Measurements from ENCODE around the gene METTL4. TPM values are rescaled to one million over a fixed set of nuclear protein-coding genes. Genes with fewer than 3 reads are reported as not detected.

Gene METTL4
- total and polyA plus RNA-seq, 2 of the 8 experiments (the other 6 are each of a cell fraction or from before 2014, with no cell fraction given) = 8.5 to 11.5 TPM

GRCh38 chr18:2618009-2618408 lies 46.7 kb upstream of the METTL4 start:
- FAIRE-seq = peak; percentile 13
- no peak for DNase-seq (ENCODE audit: low read depth in 1 of 2, low spot score in 2 of 2)
- ChIA-PET CTCF (ENCODE audit: partially characterized antibody) (no interaction called here), POLR2A (ENCODE audit: partially characterized antibody) (interaction anchor here (0.5 kb wide), 1 partner anchor 13 kb away, joined by 3 read pairs; no protein-coding TSS in a partner anchor)
- H3K56ac ChIP-seq (replicated peaks; ENCODE audit: insufficient read length, low read depth, low read length) = no peak overlapping the region
- H3K36me3 ChIP-seq (ENCODE audit: control insufficient read depth in 2 of 4, insufficient read depth in 4 of 4, low read length in 3 of 4) = peaks cover 0 to 32% (median 11%) of the 10 kb centered on the region in 4 experiments; a peak in 5 of 8 replicates
- H3K9me3 ChIP-seq (ENCODE audit: insufficient read depth in 2 of 2, low read depth in 1 of 2, low read length in 1 of 2) = no peaks in the 10 kb centered on the region
- H3K4me2 ChIP-seq (ENCODE audit: insufficient read depth in 1 of 2, low read depth in 2 of 2, low read length in 2 of 2) = no peak overlapping the region
- no peak overlapping the region for H3K18ac ChIP-seq (ENCODE audit: extremely low read depth, low read length)
- no peak overlapping the region for H3K27ac ChIP-seq (ENCODE audit: low read depth, low read length)
- no peaks in the 10 kb centered on the region for H3K4me1 ChIP-seq (replicated peaks in 1 of 4; ENCODE audit: control insufficient read depth in 3 of 4, insufficient read depth in 4 of 4, low read length in 3 of 4)
- no peak overlapping the region for H3K4me3 ChIP-seq (ENCODE audit: extremely low read depth in 1 of 4, insufficient read depth in 2 of 4, low read depth in 3 of 4, low read length in 4 of 4)
- no peak overlapping the region for H2AFZ ChIP-seq (ENCODE audit: low read length)
- H2AK5ac ChIP-seq (ENCODE audit: low read depth, low read length) = no peak overlapping the region
- no peaks in the 10 kb centered on the region for H3K23me2 ChIP-seq (ENCODE audit: low read depth, low read length)
- no peaks in the 10 kb centered on the region for H3K79me2 ChIP-seq (ENCODE audit: control insufficient read depth in 1 of 2, insufficient read depth in 2 of 2, low read length in 2 of 2)
- H4K8ac ChIP-seq (ENCODE audit: extremely low read depth, insufficient read depth, low read length) = no peak overlapping the region
- no peak overlapping the region for H4K5ac ChIP-seq (ENCODE audit: insufficient read length, low read depth, low read length)
- no peak overlapping the region for H4K91ac ChIP-seq (replicated peaks; ENCODE audit: insufficient read length, low read length)
- H2BK20ac ChIP-seq (ENCODE audit: low read length) = no peak overlapping the region
- no peak overlapping the region for H3K14ac ChIP-seq (ENCODE audit: insufficient read length)
- no peaks in the 10 kb centered on the region for H3K79me1 ChIP-seq (ENCODE audit: low read depth, low read length)
- H3K4ac ChIP-seq (replicated peaks; ENCODE audit: insufficient read length, low read depth, low read length) = no peak overlapping the region
- no peak overlapping the region for H3K23ac ChIP-seq (ENCODE audit: insufficient read length)
- 93% methylated on average over 4 of the region's 4 CpGs; no CpG with 5 or more reads in 1 of the 2 experiments for WGBS, 2 experiments (ENCODE audit: extremely low coverage in 1 of 2, insufficient coverage in 1 of 2, insufficient read length in 1 of 2, insufficient replicate concordance in 2 of 2, low coverage in 1 of 2, low lambda C conversion rate in 2 of 2, missing lambda C conversion rate in 1 of 2)
- H2BK120ac ChIP-seq (replicated peaks; ENCODE audit: low read depth, low read length) = no peak overlapping the region
- no peak overlapping the region for H3K9ac ChIP-seq (replicated peaks in 1 of 4; ENCODE audit: extremely low read depth in 1 of 4, low read depth in 3 of 4, low read length in 3 of 4)
- no peak overlapping the region for H2BK12ac ChIP-seq (ENCODE audit: low read depth, low read length)
- H2BK5ac ChIP-seq (ENCODE audit: low read depth, low read length) = no peak overlapping the region
- H2BK15ac ChIP-seq (ENCODE audit: low read length) = no peak overlapping the region
- H3K27me3 ChIP-seq (replicated peaks in 1 of 4; ENCODE audit: control insufficient read depth in 3 of 4, extremely low read depth in 1 of 4, insufficient read depth in 3 of 4, low read length in 3 of 4) = no peaks in the 10 kb centered on the region
- H4K20me1 ChIP-seq (replicated peaks in 1 of 2; ENCODE audit: control insufficient read depth in 1 of 2, insufficient read depth in 2 of 2, low read length in 2 of 2) = no peaks in the 10 kb centered on the region
- TF ChIP-seq, protein P1, sequence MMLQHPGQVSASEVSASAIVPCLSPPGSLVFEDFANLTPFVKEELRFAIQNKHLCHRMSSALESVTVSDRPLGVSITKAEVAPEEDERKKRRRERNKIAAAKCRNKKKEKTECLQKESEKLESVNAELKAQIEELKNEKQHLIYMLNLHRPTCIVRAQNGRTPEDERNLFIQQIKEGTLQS (IDR thresholded peaks at IDR 0.05; ENCODE audit: insufficient read depth, low read depth, low read length) = no peak
- TF ChIP-seq RXRA (IDR thresholded peaks at IDR 0.05; ENCODE audit: insufficient read depth, low read depth, low read length) = no peak
- no peak for TF ChIP-seq TCF12 (IDR thresholded peaks at IDR 0.05; ENCODE audit: low read depth, low read length)
- TF ChIP-seq YY1 (IDR thresholded peaks at IDR 0.05; ENCODE audit: low read depth, low read length) = no peak
- TF ChIP-seq, protein P2, sequence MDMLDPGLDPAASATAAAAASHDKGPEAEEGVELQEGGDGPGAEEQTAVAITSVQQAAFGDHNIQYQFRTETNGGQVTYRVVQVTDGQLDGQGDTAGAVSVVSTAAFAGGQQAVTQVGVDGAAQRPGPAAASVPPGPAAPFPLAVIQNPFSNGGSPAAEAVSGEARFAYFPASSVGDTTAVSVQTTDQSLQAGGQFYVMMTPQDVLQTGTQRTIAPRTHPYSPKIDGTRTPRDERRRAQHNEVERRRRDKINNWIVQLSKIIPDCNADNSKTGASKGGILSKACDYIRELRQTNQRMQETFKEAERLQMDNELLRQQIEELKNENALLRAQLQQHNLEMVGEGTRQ (IDR thresholded peaks at IDR 0.05; ENCODE audit: low read length) = no peak
- TF ChIP-seq SP2 (IDR thresholded peaks at IDR 0.05; ENCODE audit: low read length) = no peak
- no peak for TF ChIP-seq SIX5 (IDR thresholded peaks at IDR 0.05; ENCODE audit: low read depth, low read length)
- TF ChIP-seq EGR1 (IDR thresholded peaks at IDR 0.05; ENCODE audit: borderline replicate concordance, low read depth, low read length) = no peak
- TF ChIP-seq RFX5 (IDR thresholded peaks at IDR 0.05; ENCODE audit: borderline replicate concordance, low read depth, low read length) = no peak
- no peak for TF ChIP-seq CHD1 (IDR thresholded peaks at IDR 0.05; ENCODE audit: low read depth, low read length)
- TF ChIP-seq, protein P3, sequence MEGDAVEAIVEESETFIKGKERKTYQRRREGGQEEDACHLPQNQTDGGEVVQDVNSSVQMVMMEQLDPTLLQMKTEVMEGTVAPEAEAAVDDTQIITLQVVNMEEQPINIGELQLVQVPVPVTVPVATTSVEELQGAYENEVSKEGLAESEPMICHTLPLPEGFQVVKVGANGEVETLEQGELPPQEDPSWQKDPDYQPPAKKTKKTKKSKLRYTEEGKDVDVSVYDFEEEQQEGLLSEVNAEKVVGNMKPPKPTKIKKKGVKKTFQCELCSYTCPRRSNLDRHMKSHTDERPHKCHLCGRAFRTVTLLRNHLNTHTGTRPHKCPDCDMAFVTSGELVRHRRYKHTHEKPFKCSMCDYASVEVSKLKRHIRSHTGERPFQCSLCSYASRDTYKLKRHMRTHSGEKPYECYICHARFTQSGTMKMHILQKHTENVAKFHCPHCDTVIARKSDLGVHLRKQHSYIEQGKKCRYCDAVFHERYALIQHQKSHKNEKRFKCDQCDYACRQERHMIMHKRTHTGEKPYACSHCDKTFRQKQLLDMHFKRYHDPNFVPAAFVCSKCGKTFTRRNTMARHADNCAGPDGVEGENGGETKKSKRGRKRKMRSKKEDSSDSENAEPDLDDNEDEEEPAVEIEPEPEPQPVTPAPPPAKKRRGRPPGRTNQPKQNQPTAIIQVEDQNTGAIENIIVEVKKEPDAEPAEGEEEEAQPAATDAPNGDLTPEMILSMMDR (IDR thresholded peaks at IDR 0.05; ENCODE audit: control extremely low read depth in 1 of 3, insufficient read depth in 1 of 3, low read depth in 1 of 3, low read length in 3 of 3) = no peak

Measured in H1 (cell line).